K562 (cell line): Measurements from ENCODE around the gene EDARADD. TPM values are rescaled to one million over a fixed set of nuclear protein-coding genes. Genes with fewer than 3 reads are reported as not detected.
A peak's percentile ranks its signal among the peaks of the same experiment; 100 is the strongest.

Experiments used
- MAFG ChIP-seq: fragments of 450-650 bp; conservative IDR thresholded peaks from 2 replicates; pipeline ENCODE4 v1.6.1; 2016; ENCODE audit warnings: missing genetic modification characterization, missing compliant biosample characterization
- PPARD ChIP-seq: fragments of 250-450 bp; sonication (Bioruptor Pico); IDR thresholded peaks from 2 replicates; pipeline ENCODE4 v1.8.0; 2022; ENCODE audit warnings: inconsistent platforms, mild to moderate bottlenecking, moderate library complexity
- SREBF2 ChIP-seq: sonication (generic); formaldehyde crosslinking; IDR thresholded peaks from 2 replicates; pipeline ENCODE4 v1.4.0; 2020; ENCODE audit warnings: mild to moderate bottlenecking, missing genetic modification reagents
- ZNF589 ChIP-seq: fragments of 200-800 bp; sonication (Bioruptor generic); IDR thresholded peaks from 2 replicates; pipeline ENCODE4 v1.6.1; 2016; ENCODE audit warnings: low read depth, missing genetic modification characterization, missing compliant biosample characterization
- polyA plus RNA-seq, 8 experiments: library from polyadenylated mRNA; depleted of rRNA in 4 of 8; stranded (reverse) in 5 of 8; unstranded in 3 of 8; fragments of >200 nt; fragmentation: Nextera tagmentation in 2 of 8; fragmentation: Illumina TruSeq in 1 of 8; extraction: Ambion mirVana in 2 of 8; extraction: Trizol in 1 of 8; gene quantifications; 2 replicates each; pipeline versions ENCODE4 v1.2.1 to v1.2.3, GENCODE V29; 2011 to 2014; ENCODE audit warnings: inconsistent platforms in 1 of 8, missing spikeins in 1 of 8
- total RNA-seq, 7 experiments: library from RNA; depleted of rRNA in 6 of 7; stranded (reverse); fragments of >200 nt in 6 of 7; fragmentation: Illumina TruSeq in 2 of 7; extraction: Trizol in 2 of 7; gene quantifications; 2 replicates each; pipeline versions ENCODE4 v1.2.1 to v1.2.3, GENCODE V29; 2011 to 2021; ENCODE audit warnings: low replicate concordance in 1 of 7
- TF ChIP-seq, protein P1 (sequence below): fragments of 250-450 bp; sonication (Bioruptor Pico); IDR thresholded peaks from 2 replicates; pipeline ENCODE4 v1.4.0; 2020; ENCODE audit warnings: mild to moderate bottlenecking, moderate library complexity
- TF ChIP-seq, protein P2 (sequence below): fragments of 450-650 bp; IDR thresholded peaks from 2 replicates; pipeline ENCODE4 v1.6.1; 2016; ENCODE audit warnings: low read depth

EDARADD gene
- total and polyA plus RNA-seq, 9 of the 15 experiments (the other 6 are each of a cell fraction or from before 2014, with no cell fraction given): 0.46 to 32.4 (median 20.6) TPM

DNA sequence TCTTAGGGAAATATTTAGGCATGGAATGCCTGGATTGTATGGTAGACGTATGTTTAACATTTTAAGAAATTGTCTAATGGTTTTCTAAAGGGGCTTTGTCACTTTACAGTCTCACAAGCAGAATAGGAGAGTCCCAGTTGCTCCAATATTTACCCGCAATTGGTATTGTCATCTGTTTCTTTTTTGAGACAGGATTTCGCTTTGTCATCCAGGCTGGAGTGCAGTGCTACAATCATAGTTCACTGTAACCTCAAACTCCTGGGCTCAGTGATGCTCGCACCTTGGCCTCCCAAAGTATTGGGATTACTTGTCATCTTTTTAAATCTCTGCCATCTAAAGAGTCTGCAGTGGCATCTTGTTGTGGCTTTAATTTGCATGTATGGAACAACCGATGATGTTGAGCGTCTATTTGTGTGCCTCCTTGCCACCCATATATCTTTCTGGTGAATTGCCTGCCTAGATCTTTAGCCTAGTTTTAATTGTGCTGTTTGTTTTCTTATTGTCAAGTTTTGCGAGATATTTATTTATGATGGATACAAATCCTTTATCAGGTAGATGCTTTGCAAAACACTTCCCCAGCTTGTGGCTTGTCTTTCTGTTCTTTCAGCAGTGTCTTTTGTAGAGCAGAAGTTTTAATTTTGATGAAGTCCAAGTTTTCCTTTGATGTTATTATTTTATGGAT is 32.0 kb upstream of the EDARADD start (continued):
- TF ChIP-seq ZNF589 (CRISPR knock-in tag) (no peak), PPARD (CRISPR knock-in tag) (no peak), SREBF2 (CRISPR knock-in tag) (no peak), MAFG (tag) (peak; percentile 67)
- TF ChIP-seq, protein P1, sequence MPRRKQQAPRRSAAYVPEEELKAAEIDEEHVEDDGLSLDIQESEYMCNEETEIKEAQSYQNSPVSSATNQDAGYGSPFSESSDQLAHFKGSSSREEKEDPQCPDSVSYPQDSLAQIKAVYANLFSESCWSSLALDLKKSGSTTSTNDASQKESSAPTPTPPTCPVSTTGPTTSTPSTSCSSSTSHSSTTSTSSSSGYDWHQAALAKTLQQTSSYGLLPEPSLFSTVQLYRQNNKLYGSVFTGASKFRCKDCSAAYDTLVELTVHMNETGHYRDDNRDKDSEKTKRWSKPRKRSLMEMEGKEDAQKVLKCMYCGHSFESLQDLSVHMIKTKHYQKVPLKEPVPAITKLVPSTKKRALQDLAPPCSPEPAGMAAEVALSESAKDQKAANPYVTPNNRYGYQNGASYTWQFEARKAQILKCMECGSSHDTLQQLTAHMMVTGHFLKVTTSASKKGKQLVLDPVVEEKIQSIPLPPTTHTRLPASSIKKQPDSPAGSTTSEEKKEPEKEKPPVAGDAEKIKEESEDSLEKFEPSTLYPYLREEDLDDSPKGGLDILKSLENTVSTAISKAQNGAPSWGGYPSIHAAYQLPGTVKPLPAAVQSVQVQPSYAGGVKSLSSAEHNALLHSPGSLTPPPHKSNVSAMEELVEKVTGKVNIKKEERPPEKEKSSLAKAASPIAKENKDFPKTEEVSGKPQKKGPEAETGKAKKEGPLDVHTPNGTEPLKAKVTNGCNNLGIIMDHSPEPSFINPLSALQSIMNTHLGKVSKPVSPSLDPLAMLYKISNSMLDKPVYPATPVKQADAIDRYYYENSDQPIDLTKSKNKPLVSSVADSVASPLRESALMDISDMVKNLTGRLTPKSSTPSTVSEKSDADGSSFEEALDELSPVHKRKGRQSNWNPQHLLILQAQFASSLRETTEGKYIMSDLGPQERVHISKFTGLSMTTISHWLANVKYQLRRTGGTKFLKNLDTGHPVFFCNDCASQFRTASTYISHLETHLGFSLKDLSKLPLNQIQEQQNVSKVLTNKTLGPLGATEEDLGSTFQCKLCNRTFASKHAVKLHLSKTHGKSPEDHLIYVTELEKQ (CRISPR knock-in tag): no peak
- TF ChIP-seq, protein P2, sequence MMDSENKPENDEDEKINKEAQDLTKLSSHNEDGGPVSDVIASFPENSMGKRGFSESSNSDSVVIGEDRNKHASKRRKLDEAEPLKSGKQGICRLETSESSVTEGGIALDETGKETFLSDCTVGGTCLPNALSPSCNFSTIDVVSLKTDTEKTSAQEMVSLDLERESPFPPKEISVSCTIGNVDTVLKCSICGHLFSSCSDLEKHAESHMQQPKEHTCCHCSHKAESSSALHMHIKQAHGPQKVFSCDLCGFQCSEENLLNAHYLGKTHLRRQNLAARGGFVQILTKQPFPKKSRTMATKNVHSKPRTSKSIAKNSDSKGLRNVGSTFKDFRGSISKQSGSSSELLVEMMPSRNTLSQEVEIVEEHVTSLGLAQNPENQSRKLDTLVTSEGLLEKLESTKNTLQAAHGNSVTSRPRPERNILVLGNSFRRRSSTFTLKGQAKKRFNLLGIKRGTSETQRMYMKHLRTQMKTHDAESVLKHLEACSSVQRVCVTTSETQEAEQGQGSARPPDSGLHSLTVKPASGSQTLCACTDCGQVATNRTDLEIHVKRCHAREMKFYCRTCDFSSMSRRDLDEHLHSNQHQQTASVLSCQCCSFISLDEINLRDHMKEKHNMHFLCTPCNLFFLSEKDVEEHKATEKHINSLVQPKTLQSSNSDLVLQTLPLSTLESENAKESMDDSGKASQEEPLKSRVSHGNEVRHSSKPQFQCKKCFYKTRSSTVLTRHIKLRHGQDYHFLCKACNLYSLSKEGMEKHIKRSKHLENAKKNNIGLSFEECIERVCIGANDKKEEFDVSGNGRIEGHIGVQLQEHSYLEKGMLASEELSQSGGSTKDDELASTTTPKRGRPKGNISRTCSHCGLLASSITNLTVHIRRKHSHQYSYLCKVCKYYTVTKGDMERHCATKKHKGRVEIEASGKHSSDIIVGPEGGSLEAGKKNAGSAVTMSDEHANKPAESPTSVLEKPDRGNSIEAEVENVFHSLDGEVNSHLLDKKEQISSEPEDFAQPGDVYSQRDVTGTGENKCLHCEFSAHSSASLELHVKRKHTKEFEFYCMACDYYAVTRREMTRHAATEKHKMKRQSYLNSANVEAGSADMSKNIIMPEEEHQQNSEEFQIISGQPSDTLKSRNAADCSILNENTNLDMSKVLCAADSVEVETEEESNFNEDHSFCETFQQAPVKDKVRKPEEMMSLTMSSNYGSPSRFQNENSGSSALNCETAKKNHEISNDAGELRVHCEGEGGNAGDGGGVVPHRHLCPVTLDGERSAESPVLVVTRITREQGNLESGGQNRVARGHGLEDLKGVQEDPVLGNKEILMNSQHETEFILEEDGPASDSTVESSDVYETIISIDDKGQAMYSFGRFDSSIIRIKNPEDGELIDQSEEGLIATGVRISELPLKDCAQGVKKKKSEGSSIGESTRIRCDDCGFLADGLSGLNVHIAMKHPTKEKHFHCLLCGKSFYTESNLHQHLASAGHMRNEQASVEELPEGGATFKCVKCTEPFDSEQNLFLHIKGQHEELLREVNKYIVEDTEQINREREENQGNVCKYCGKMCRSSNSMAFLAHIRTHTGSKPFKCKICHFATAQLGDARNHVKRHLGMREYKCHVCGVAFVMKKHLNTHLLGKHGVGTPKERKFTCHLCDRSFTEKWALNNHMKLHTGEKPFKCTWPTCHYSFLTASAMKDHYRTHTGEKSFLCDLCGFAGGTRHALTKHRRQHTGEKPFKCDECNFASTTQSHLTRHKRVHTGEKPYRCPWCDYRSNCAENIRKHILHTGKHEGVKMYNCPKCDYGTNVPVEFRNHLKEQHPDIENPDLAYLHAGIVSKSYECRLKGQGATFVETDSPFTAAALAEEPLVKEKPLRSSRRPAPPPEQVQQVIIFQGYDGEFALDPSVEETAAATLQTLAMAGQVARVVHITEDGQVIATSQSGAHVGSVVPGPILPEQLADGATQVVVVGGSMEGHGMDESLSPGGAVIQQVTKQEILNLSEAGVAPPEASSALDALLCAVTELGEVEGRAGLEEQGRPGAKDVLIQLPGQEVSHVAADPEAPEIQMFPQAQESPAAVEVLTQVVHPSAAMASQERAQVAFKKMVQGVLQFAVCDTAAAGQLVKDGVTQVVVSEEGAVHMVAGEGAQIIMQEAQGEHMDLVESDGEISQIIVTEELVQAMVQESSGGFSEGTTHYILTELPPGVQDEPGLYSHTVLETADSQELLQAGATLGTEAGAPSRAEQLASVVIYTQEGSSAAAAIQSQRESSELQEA: no peak
